Natural killer cell (primary cell): ENCODE measurements around the gene CCDC57. TPM values are rescaled to one million over a fixed set of nuclear protein-coding genes. Genes with fewer than 3 reads are reported as not detected.

Source experiments
- ATAC-seq, 3 donors: fragments of 150-1000 bp in 2 of 3; fragments of 200-7000 bp in 1 of 3; cut with Tn5 transposase; 1 replicate in 1 of 3; 2 replicates in 2 of 3; pipeline ENCODE4 v1.10.0; 2021; ENCODE audit warnings: mild to moderate bottlenecking in 2 of 3, moderate library complexity in 2 of 3
- DNase-seq, 2 donors: peaks; one replicate each; pipeline versions ENCODE4 v3.0.0 to v3.0.0-alpha.2; 2013 to 2021; ENCODE audit warnings: mixed read lengths in 1 of 2
- H3K27ac ChIP-seq: one replicate; pipeline ENCODE4 v1.5.1; 2013; ENCODE audit warnings: mild to moderate bottlenecking, low read length
- H3K27me3 ChIP-seq: one replicate; pipeline ENCODE4 v1.6.1; 2013; ENCODE audit warnings: low read length; ENCODE audit not compliant: control insufficient read depth, insufficient read depth
- H3K36me3 ChIP-seq: one replicate; pipeline ENCODE4 v1.6.1; 2013; ENCODE audit warnings: low read length; ENCODE audit not compliant: control insufficient read depth, insufficient read depth
- H3K4me1 ChIP-seq: one replicate; pipeline ENCODE4 v1.6.1; 2013; ENCODE audit warnings: low read length; ENCODE audit not compliant: control insufficient read depth, insufficient read depth
- H3K4me3 ChIP-seq: one replicate; pipeline ENCODE4 v1.5.1; 2013; ENCODE audit warnings: low read length
- H3K9me3 ChIP-seq: one replicate; pipeline ENCODE4 v1.6.1; 2013; ENCODE audit warnings: low read length; ENCODE audit not compliant: control insufficient read depth, insufficient read depth
- H3K27ac Mint-ChIP-seq, 2 donors: one replicate each; pipeline ENCODE4 v1.8.0; 2022; ENCODE audit warnings: mild to moderate bottlenecking in 2 of 2, mixed read lengths in 2 of 2, moderate library complexity in 1 of 2
- H3K27me3 Mint-ChIP-seq, 2 donors: one replicate each; pipeline ENCODE4 v1.8.0; 2022; ENCODE audit warnings: low read depth in 2 of 2, mixed read lengths in 2 of 2
- H3K36me3 Mint-ChIP-seq: one replicate; pipeline ENCODE4 v1.8.0; 2022; ENCODE audit warnings: mixed read lengths
- H3K4me1 Mint-ChIP-seq, 2 donors: one replicate each; pipeline ENCODE4 v1.8.0; 2022; ENCODE audit warnings: mixed read lengths in 2 of 2
- H3K4me3 Mint-ChIP-seq: one replicate; pipeline ENCODE4 v1.8.0; 2022; ENCODE audit warnings: mild to moderate bottlenecking, moderate library complexity, mixed read lengths
- H3K9me3 Mint-ChIP-seq, 2 donors: one replicate each; pipeline ENCODE4 v1.8.0; 2022; ENCODE audit warnings: mixed read lengths in 2 of 2
- CTCF ChIP-seq: fragments of 200-600 bp; IDR thresholded peaks from one replicate; pipeline ENCODE4 v1.8.0; 2022; ENCODE audit warnings: antibody characterized with exemption
- WGBS: methylation state at CpG from one replicate; pipeline ENCODE4 v1.1.7; 2013; ENCODE audit warnings: missing lambda C conversion rate; ENCODE audit not compliant: insufficient coverage; 5-methylcytosine and 5-hydroxymethylcytosine counted together
- intact Hi-C: fragments of 100-400 bp; cut with micrococcal nuclease; formaldehyde crosslinking; loops from one replicate; pipeline ENCODE4 v1.14.2; 2022
- total RNA-seq, 4 donors: library from RNA; stranded (reverse); fragments of 120-200 nt in 1 of 4; gene quantifications; one replicate each; pipeline versions ENCODE4 v1.2.3 to v1.2.4, GENCODE V29; 2013 to 2022

The CCDC57 gene
- total RNA-seq, 3 donors from 2014 or later (not counting 1 experiment from before 2014, with no cell fraction given): 69.7 to 79.2 (median 75.1) TPM

GRCh38 chr17:82199496-82199895, 13.1 kb downstream of the CCDC57 start:
- intact Hi-C loops: no loop called here
- ATAC-seq (no peak), DNase-seq (no peak)
- no peak for TF ChIP-seq CTCF
- H3K27ac ChIP-seq: no peak overlapping the region
- 93% methylated on average over 12 of the region's 12 CpGs for WGBS
- no peaks in the 10 kb centered on the region for H3K27me3 Mint-ChIP-seq
- no peaks in the 10 kb centered on the region for H3K36me3 Mint-ChIP-seq
- H3K27me3 ChIP-seq: no peaks in the 10 kb centered on the region
- no peaks in the 10 kb centered on the region for H3K9me3 Mint-ChIP-seq
- H3K4me3 Mint-ChIP-seq: no peak overlapping the region
- no peak overlapping the region for H3K4me3 ChIP-seq
- H3K4me1 Mint-ChIP-seq: peaks cover 0 to 29% of the 10 kb centered on the region in 2 donors
- H3K4me1 ChIP-seq: peaks cover 37% of the 10 kb centered on the region
- peak overlapping the region; percentile 81 to 90 for H3K27ac Mint-ChIP-seq
- H3K36me3 ChIP-seq: peaks cover 8% of the 10 kb centered on the region
- H3K9me3 ChIP-seq: no peaks in the 10 kb centered on the region

GRCh38 chr17:82198092-82198491, 14.6 kb downstream of the CCDC57 start:
- DNase-seq (peak in 1 of 2 donors; percentile 34), ATAC-seq (no peak)
- intact Hi-C loops: no loop called here

GRCh38 chr17:82195675-82196672, 16.7 kb downstream of the CCDC57 start:
- H3K27me3 ChIP-seq: no peaks in the 10 kb centered on the region
- no peak overlapping the region for H3K27ac ChIP-seq
- WGBS: 93% methylated on average over 25 of the region's 25 CpGs
- intact Hi-C loops: no loop called here
- Mint-ChIP-seq H3K4me1 (peaks cover 0 to 19% of the 10 kb centered on the region in 2 donors), H3K4me3 (no peak overlapping the region), H3K36me3 (no peaks in the 10 kb centered on the region), H3K9me3 (no peaks in the 10 kb centered on the region), H3K27me3 (no peaks in the 10 kb centered on the region), H3K27ac (no peak overlapping the region)
- no peak overlapping the region for H3K4me3 ChIP-seq
- DNase-seq (no peak), ATAC-seq (no peak)
- no peaks in the 10 kb centered on the region for H3K9me3 ChIP-seq
- peaks cover 29% of the 10 kb centered on the region for H3K4me1 ChIP-seq
- peaks cover 15% of the 10 kb centered on the region for H3K36me3 ChIP-seq
- no peak for TF ChIP-seq CTCF

More at GRCh38 chr17:82198092-82198491, 14.6 kb downstream of the CCDC57 start:
- Histone ChIP-seq H3K9me3 (no peaks in the 10 kb centered on the region), H3K4me3 (no peak overlapping the region), H3K36me3 (peaks cover 15% of the 10 kb centered on the region), H3K27ac (no peak overlapping the region), H3K27me3 (no peaks in the 10 kb centered on the region), H3K4me1 (peaks cover 37% of the 10 kb centered on the region)
- Mint-ChIP-seq H3K36me3 (no peaks in the 10 kb centered on the region), H3K4me3 (no peak overlapping the region), H3K4me1 (peaks cover 0 to 29% of the 10 kb centered on the region in 2 donors), H3K9me3 (no peaks in the 10 kb centered on the region), H3K27ac (peak overlapping the region; percentile 35 to 49), H3K27me3 (no peaks in the 10 kb centered on the region)
- WGBS: 48% methylated on average over 4 of the region's 4 CpGs
- TF ChIP-seq CTCF: no peak
